ENCODE data around the gene PTK6.
"Not testable (repeated sequence)": the region's sequence is repeated elsewhere in the genome, so short reads cannot be mapped to it uniquely, and the experiment has no call there.

The PTK6 gene

GRCh38 chr20:63494420-63495166 is 42.6 kb downstream of the PTK6 start:
- no peak for DNase-seq (ENCODE audit: low read depth)

GRCh38 chr20:63494084-63494419 is 43.1 kb downstream of the PTK6 start:
- no peak for DNase-seq (ENCODE audit: low read depth)

- DNase-seq (ENCODE audit: low read depth): no peak
These were observed 43.6 kb downstream of the PTK6 start for GRCh38 chr20:63493563-63494020.

- DNase-seq (ENCODE audit: low read depth): no peak
These were observed 44.2 kb downstream of the PTK6 start for GRCh38 chr20:63492982-63493381.

GRCh38 chr20:63492518-63492917 is 44.7 kb downstream of the PTK6 start:
- no peak for DNase-seq (ENCODE audit: low read depth)

GRCh38 chr20:63491635-63492230 is 45.4 kb downstream of the PTK6 start:
- DNase-seq (ENCODE audit: low read depth): no peak

GRCh38 chr20:63491078-63491477 is 46.1 kb downstream of the PTK6 start:
- no peak for DNase-seq (ENCODE audit: low read depth)

GRCh38 chr20:63490416-63490815 is 46.8 kb downstream of the PTK6 start:
- no peak for DNase-seq (ENCODE audit: low read depth)

- DNase-seq (ENCODE audit: low read depth): no peak
These were observed 48.6 kb downstream of the PTK6 start for GRCh38 chr20:63488315-63489251.

GRCh38 chr20:63487781-63488241 is 49.4 kb downstream of the PTK6 start:
- DNase-seq (ENCODE audit: low read depth): no peak

- DNase-seq (ENCODE audit: low read depth): no peak
These were observed 49.9 kb downstream of the PTK6 start for GRCh38 chr20:63487116-63487764.

- no peak for DNase-seq (ENCODE audit: low read depth)
These were observed 50.8 kb downstream of the PTK6 start for GRCh38 chr20:63486300-63486855.

GRCh38 chr20:63484651-63485403 is 52.3 kb downstream of the PTK6 start:
- DNase-seq (ENCODE audit: low read depth): no peak

GRCh38 chr20:63484236-63484635 is 52.9 kb downstream of the PTK6 start:
- DNase-seq (ENCODE audit: low read depth): no peak

GRCh38 chr20:63483834-63484233 is 53.3 kb downstream of the PTK6 start:
- DNase-seq (ENCODE audit: low read depth): no peak

- DNase-seq (ENCODE audit: low read depth): no peak
These were observed 55.1 kb downstream of the PTK6 start for GRCh38 chr20:63482021-63482587.

- no peak for DNase-seq (ENCODE audit: low read depth)
These were observed 55.7 kb downstream of the PTK6 start for GRCh38 chr20:63481503-63481902.

GRCh38 chr20:63479695-63480419 is 57.3 kb downstream of the PTK6 start:
- not testable (repeated sequence) for DNase-seq (ENCODE audit: low read depth)

GRCh38 chr20:63478346-63479302 is 58.6 kb downstream of the PTK6 start:
- no peak for DNase-seq (ENCODE audit: low read depth)
